Subcutaneous adipose tissue (tissue), 4 donors: ENCODE measurements around the gene ANKRD13B. TPM values are rescaled to one million over a fixed set of nuclear protein-coding genes. Genes with fewer than 3 reads are reported as not detected.

ENCODE experiments used
- total RNA-seq, 4 donors: library from RNA; depleted of rRNA; stranded (reverse); fragments of >200 nt; gene quantifications; one replicate each; pipeline ENCODE4 v1.1.0, GENCODE V29; 2016
- TF ChIP-seq, protein P1 (sequence below): fragments of 450-650 bp; IDR thresholded peaks from one replicate; pipeline ENCODE4 v1.5.1; 2016; ENCODE audit warnings: low read depth, mild to moderate bottlenecking, control low read depth, antibody characterized with exemption, moderate library complexity

The ANKRD13B gene
- total RNA-seq, 4 donors from 2014 or later, result 6.8 to 19.4 (median 13.0) TPM

DNA sequence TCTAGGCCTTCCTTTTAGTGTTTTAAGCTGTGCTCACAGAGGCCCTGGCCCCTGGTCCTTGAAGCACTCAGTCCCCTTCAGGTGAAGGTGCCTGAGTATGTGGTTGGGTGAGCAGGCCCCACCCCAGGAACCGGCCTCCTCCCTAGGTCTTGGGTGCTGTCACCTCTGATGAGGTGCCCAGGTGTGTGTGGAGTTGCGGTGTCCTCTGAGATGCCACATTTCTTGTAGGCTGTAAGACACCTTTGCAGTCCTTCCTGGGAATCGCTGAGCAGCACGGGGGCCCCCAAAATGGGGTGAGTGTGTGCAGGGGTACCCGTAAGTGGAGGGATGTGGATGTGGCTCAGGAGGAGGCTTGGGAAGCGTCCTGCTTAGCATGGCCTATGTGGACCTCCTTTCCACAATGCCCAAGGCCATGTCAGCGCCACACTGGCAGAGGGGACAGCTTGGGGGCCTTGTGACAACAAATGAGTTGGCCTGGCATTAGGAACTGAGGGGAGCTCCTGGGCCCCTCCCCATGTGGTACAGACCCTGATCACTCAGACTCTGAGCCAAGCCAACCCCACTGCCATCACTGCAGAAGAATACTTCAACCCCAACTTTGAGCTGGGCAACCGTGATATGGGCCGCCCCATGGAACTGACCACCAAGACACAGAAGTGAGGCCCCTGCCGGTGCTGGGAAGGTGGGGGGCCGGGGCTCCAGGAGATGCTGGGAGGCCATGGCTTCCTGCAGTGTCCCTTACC, 18.6 kb downstream of the ANKRD13B start:
- TF ChIP-seq, protein P1, sequence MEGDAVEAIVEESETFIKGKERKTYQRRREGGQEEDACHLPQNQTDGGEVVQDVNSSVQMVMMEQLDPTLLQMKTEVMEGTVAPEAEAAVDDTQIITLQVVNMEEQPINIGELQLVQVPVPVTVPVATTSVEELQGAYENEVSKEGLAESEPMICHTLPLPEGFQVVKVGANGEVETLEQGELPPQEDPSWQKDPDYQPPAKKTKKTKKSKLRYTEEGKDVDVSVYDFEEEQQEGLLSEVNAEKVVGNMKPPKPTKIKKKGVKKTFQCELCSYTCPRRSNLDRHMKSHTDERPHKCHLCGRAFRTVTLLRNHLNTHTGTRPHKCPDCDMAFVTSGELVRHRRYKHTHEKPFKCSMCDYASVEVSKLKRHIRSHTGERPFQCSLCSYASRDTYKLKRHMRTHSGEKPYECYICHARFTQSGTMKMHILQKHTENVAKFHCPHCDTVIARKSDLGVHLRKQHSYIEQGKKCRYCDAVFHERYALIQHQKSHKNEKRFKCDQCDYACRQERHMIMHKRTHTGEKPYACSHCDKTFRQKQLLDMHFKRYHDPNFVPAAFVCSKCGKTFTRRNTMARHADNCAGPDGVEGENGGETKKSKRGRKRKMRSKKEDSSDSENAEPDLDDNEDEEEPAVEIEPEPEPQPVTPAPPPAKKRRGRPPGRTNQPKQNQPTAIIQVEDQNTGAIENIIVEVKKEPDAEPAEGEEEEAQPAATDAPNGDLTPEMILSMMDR, result no peak

- TF ChIP-seq, protein P1, result no peak
These were observed 19.1 kb downstream of the ANKRD13B start for GRCh38 chr17:29612094-29612403.

DNA sequence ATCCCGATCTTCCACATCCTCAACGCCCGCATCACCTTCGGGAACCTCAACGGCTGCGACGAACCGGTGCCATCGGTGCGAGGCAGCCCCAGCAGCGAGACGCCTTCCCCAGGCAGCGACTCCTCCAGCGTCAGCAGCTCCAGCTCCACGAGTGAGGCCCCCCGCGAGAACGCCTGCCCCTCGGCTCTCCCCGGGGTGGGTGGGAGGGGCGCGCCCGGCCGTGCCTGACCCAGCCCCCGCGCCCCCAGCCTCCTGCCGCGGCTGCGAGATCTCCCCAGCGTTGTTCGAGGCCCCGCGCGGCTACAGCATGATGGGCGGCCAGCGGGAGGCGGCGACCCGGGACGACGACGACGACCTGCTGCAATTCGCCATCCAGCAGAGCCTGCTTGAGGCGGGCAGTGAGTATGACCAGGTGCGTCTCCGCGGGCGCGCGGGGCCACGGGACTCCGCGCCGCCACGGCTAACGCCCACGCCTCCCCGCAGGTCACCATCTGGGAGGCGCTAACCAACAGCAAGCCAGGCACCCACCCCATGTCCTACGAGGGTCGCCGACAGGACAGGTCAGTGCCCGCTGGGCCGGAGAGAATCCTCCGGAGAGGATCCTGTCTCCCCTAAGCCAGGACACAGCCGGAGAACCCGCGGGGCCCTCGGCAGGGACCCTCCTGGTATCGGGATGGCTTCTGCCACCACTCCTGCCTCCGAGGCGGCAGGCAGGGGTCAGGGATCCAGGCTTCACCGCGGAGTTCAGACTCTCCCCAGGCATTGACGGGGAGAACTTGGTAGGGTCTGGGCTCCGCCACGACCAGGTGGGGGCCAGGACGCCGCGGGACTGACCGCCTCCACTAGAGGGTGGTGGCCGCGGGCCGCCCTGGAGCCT, 19.7 kb downstream of the ANKRD13B start:
- TF ChIP-seq, protein P1, result no peak

- TF ChIP-seq, protein P1, result no peak
These were observed 20.5 kb downstream of the ANKRD13B start for GRCh38 chr17:29613352-29613837.

DNA sequence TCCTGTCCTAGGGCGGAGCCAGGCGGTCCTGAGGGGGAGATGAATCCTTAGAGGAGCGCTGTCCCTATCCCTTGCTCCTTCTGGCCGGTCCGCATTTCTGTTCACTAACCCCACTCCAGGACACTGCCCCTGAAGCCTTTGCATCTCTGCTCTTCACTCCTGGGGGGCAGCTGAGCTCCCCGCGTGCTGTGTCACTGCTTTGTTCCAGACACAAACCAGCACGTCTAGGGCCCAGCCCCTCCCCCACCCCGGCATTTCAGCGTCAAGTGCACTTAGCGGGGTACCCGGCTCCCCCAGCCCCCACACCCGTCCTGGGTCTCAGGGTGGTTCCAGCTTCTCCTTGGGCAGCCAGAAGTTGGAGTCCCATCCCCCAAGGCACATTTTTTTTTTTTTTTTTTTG, 20.9 kb downstream of the ANKRD13B start:
- TF ChIP-seq, protein P1, result no peak

- TF ChIP-seq, protein P1, result no peak
These were observed 21.6 kb downstream of the ANKRD13B start for GRCh38 chr17:29614349-29615047.

- TF ChIP-seq, protein P1, result no peak
These were observed 22.1 kb downstream of the ANKRD13B start for GRCh38 chr17:29615048-29615385.
